ENCODE measurements around the gene FHAD1.

The FHAD1 gene

GRCh38 chr1:15273274-15273673 lies 26.3 kb downstream of the FHAD1 start:
- in situ Hi-C loops (cut with HindIII; ENCODE audit: low sequenced_read_pairs), result no loop called here
- DNase-seq (ENCODE audit: low read depth, low spot score), result no peak
- no peak for TF ChIP-seq CTCF (IDR thresholded peaks at IDR 0.05; ENCODE audit: low read depth, low read length)
- H3K4me3 ChIP-seq (ENCODE audit: low read depth, low read length), result no peak overlapping the region

GRCh38 chr1:15275921-15276683 lies 29.1 kb downstream of the FHAD1 start:
- TF ChIP-seq CTCF (IDR thresholded peaks at IDR 0.05; ENCODE audit: low read depth, low read length), result no peak
- DNase-seq (ENCODE audit: low read depth, low spot score), result no peak
- no peak overlapping the region for H3K4me3 ChIP-seq (ENCODE audit: low read depth, low read length)
- in situ Hi-C loops (cut with HindIII; ENCODE audit: low sequenced_read_pairs), result no loop called here

- no peak overlapping the region for H3K4me3 ChIP-seq (ENCODE audit: low read depth, low read length)
- no peak for TF ChIP-seq CTCF (IDR thresholded peaks at IDR 0.05; ENCODE audit: low read depth, low read length)
- in situ Hi-C loops (cut with HindIII; ENCODE audit: low sequenced_read_pairs), result no loop called here
- DNase-seq (ENCODE audit: low read depth, low spot score), result no peak
Observed at GRCh38 chr1:15276691-15277446, 29.8 kb downstream of the FHAD1 start.

GRCh38 chr1:15277447-15277838 lies 30.4 kb downstream of the FHAD1 start:
- no peak for DNase-seq (ENCODE audit: low read depth, low spot score)
- no peak for TF ChIP-seq CTCF (IDR thresholded peaks at IDR 0.05; ENCODE audit: low read depth, low read length)
- in situ Hi-C loops (cut with HindIII; ENCODE audit: low sequenced_read_pairs), result no loop called here
- no peak overlapping the region for H3K4me3 ChIP-seq (ENCODE audit: low read depth, low read length)

- TF ChIP-seq CTCF (IDR thresholded peaks at IDR 0.05; ENCODE audit: low read depth, low read length), result no peak
- DNase-seq (ENCODE audit: low read depth, low spot score), result no peak
- in situ Hi-C loops (cut with HindIII; ENCODE audit: low sequenced_read_pairs), result no loop called here
- H3K4me3 ChIP-seq (ENCODE audit: low read depth, low read length), result no peak overlapping the region
Observed at GRCh38 chr1:15277933-15278332, 30.9 kb downstream of the FHAD1 start.

- in situ Hi-C loops (cut with HindIII; ENCODE audit: low sequenced_read_pairs), result no loop called here
- TF ChIP-seq CTCF (IDR thresholded peaks at IDR 0.05; ENCODE audit: low read depth, low read length), result no peak
Observed at GRCh38 chr1:15279576-15280230, 32.7 kb downstream of the FHAD1 start.

More at GRCh38 chr1:15279576-15280230, 32.7 kb downstream of the FHAD1 start:
- no peak for DNase-seq (ENCODE audit: low read depth, low spot score)
- H3K4me3 ChIP-seq (ENCODE audit: low read depth, low read length), result no peak overlapping the region
